Caco-2 (cell line): ENCODE measurements around the gene PCID2. TPM values are rescaled to one million over a fixed set of nuclear protein-coding genes. Genes with fewer than 3 reads are reported as not detected.
A peak's percentile ranks its signal among the peaks of the same experiment; 100 is the strongest.

ENCODE experiments used
- BruUV-seq: library from RNA; stranded (reverse); fragments of 400-500 nt; replicated peaks from 2 replicates; lab custom pipeline; 2021; lab: Mats Ljungman, UMichigan
- CTCF ChIA-PET: fragments of 300-600 bp; sonication (Branson Sonifier 250); formaldehyde crosslinking; loops from one replicate; lab custom pipeline; 2022; ENCODE audit warnings: antibody characterized with exemption; lab: Charles Lee
- POLR2A ChIA-PET: fragments of 300-600 bp; sonication (Branson Sonifier 250); formaldehyde crosslinking; loops from one replicate; lab custom pipeline; 2022; ENCODE audit warnings: antibody characterized with exemption; lab: Charles Lee
- DNase-seq, 2 experiments: peaks; one replicate each; pipeline versions ENCODE4 v3.0.0 to v3.0.0-alpha.2; 2020 to 2022
- H3K27me3 ChIP-seq: replicated peaks from 2 replicates; pipeline ENCODE4 v1.6.0; 2011; ENCODE audit warnings: low read length; ENCODE audit not compliant: control insufficient read depth, insufficient read depth
- H3K36me3 ChIP-seq: 2 replicates; pipeline ENCODE4 v1.5.1; 2011; ENCODE audit warnings: low read length; ENCODE audit not compliant: control insufficient read depth, insufficient read depth
- H3K4me1 ChIP-seq: fragments of 250-450 bp; sonication (Bioruptor Pico); 2 replicates; pipeline ENCODE4 v1.5.1; 2020; ENCODE audit warnings: mild to moderate bottlenecking
- H3K4me3 ChIP-seq: 2 replicates; pipeline ENCODE4 v1.5.1; 2011; ENCODE audit warnings: low read depth, mild to moderate bottlenecking, control low read depth, low read length
- H3K9me3 ChIP-seq: fragments of 250-450 bp; sonication (Bioruptor Pico); 2 replicates; pipeline ENCODE4 v1.5.1; 2020; ENCODE audit warnings: mild to moderate bottlenecking, moderate library complexity
- H3K27ac Mint-ChIP-seq: one replicate; pipeline ENCODE4 v1.8.0; 2022; ENCODE audit warnings: mixed read lengths; ENCODE audit not compliant: unreplicated experiment
- H3K27me3 Mint-ChIP-seq: one replicate; pipeline ENCODE4 v1.8.0; 2022; ENCODE audit warnings: mixed read lengths; ENCODE audit not compliant: insufficient read depth, unreplicated experiment
- H3K36me3 Mint-ChIP-seq: one replicate; pipeline ENCODE4 v1.8.0; 2022; ENCODE audit warnings: mild to moderate bottlenecking, mixed read lengths; ENCODE audit not compliant: insufficient read depth, unreplicated experiment
- H3K4me1 Mint-ChIP-seq: one replicate; pipeline ENCODE4 v1.8.0; 2022; ENCODE audit warnings: low read depth, mixed read lengths; ENCODE audit not compliant: unreplicated experiment
- H3K4me3 Mint-ChIP-seq: one replicate; pipeline ENCODE4 v1.8.0; 2022; ENCODE audit warnings: mild to moderate bottlenecking, moderate library complexity, mixed read lengths; ENCODE audit not compliant: unreplicated experiment
- H3K9me3 Mint-ChIP-seq: one replicate; pipeline ENCODE4 v1.8.0; 2022; ENCODE audit warnings: mixed read lengths; ENCODE audit not compliant: unreplicated experiment
- intact Hi-C: fragments of 100-400 bp; cut with micrococcal nuclease; formaldehyde crosslinking; loops from one replicate; pipeline ENCODE4 v1.10.0; 2022; ENCODE audit not compliant: unreplicated experiment
- total RNA-seq: library from RNA; stranded (reverse); gene quantifications from 2 replicates; pipeline ENCODE4 v1.2.3, GENCODE V29; 2022
- TF ChIP-seq, protein P1 (sequence below), 2 experiments: fragments of 200-600 bp in 1 of 2; IDR thresholded peaks; 1 replicate in 1 of 2; 2 replicates in 1 of 2; pipeline versions ENCODE4 v1.5.1 to v1.8.0; 2011 to 2022; ENCODE audit warnings: antibody characterized with exemption in 1 of 2, control low read depth in 1 of 2, inconsistent platforms in 1 of 2, low read depth in 1 of 2, low read length in 1 of 2, mild to moderate bottlenecking in 1 of 2, moderate library complexity in 1 of 2; ENCODE audit not compliant: insufficient read depth in 1 of 2, severe bottlenecking in 1 of 2, unreplicated experiment in 1 of 2

The PCID2 gene
- total RNA-seq, 1 experiment from 2014 or later = 81.5 TPM

DNA sequence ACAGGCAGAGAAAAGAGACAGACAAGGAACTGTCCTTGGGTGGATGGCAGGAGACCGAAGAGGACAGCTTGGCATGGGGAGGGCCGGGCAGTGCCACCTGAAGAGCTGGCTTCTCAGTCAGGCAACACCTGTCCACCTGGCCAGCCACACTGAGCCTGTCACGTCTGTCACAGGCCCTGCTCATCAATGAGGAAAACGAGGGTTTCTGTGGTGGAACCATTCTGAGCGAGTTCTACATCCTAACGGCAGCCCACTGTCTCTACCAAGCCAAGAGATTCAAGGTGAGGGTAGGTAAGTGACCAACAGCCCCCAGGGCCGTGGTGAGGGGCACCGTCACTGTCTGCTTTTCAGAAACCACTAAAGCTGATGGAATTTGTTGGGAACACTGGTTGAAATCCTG lies 61.3 kb downstream of the PCID2 start:
- POLR2A ChIA-PET = no interaction called here
- no peaks in the 10 kb centered on the region for H3K36me3 Mint-ChIP-seq
- intact Hi-C loops = no loop called here

DNA sequence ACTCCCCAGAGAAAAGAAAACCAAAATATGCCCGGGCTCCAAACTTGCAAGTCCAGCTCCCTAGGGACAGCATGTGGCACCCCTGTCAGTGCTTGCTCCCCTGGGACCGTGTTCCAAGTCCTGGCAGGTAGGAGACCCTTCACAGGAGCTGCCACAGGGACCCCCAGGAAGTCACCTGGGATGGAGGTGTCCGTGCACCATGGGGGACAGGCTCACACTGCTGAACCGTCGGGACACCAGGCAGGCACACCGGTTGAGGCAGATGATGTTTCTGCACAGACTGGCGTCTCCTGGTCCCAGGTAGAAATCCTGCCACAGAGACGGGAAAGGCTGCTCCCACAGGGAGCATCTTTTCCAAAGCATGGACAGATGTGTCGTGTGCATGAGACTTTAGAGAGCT lies 61.7 kb downstream of the PCID2 start:
- no TSS peak for BruUV-seq
- Mint-ChIP-seq H3K4me1 (no peaks in the 10 kb centered on the region), H3K4me3 (no peak overlapping the region), H3K9me3 (no peaks in the 10 kb centered on the region), H3K27ac (no peak overlapping the region), H3K36me3 (no peaks in the 10 kb centered on the region), H3K27me3 (no peaks in the 10 kb centered on the region)
- intact Hi-C loops = no loop called here
- POLR2A ChIA-PET = no interaction called here
- Histone ChIP-seq H3K4me3 (no peak overlapping the region), H3K27me3 (no peaks in the 10 kb centered on the region), H3K4me1 (no peaks in the 10 kb centered on the region), H3K36me3 (no peaks in the 10 kb centered on the region; the same call in 1 of the 2 replicates), H3K9me3 (no peaks in the 10 kb centered on the region)
- no peak for DNase-seq
- TF ChIP-seq, protein P1, sequence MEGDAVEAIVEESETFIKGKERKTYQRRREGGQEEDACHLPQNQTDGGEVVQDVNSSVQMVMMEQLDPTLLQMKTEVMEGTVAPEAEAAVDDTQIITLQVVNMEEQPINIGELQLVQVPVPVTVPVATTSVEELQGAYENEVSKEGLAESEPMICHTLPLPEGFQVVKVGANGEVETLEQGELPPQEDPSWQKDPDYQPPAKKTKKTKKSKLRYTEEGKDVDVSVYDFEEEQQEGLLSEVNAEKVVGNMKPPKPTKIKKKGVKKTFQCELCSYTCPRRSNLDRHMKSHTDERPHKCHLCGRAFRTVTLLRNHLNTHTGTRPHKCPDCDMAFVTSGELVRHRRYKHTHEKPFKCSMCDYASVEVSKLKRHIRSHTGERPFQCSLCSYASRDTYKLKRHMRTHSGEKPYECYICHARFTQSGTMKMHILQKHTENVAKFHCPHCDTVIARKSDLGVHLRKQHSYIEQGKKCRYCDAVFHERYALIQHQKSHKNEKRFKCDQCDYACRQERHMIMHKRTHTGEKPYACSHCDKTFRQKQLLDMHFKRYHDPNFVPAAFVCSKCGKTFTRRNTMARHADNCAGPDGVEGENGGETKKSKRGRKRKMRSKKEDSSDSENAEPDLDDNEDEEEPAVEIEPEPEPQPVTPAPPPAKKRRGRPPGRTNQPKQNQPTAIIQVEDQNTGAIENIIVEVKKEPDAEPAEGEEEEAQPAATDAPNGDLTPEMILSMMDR (IDR thresholded peaks at IDR 0.05; ENCODE audit: insufficient read depth in 1 of 2, low read depth in 1 of 2, low read length in 1 of 2, severe bottlenecking in 1 of 2, unreplicated experiment in 1 of 2) = no peak
- CTCF ChIA-PET = no interaction called here

More for the DNA sequence above, 61.3 kb downstream of the PCID2 start:
- CTCF ChIA-PET = no interaction called here
- H3K36me3 ChIP-seq = no peaks in the 10 kb centered on the region; the same call in 1 of the 2 replicates
- no peaks in the 10 kb centered on the region for H3K9me3 ChIP-seq
- Mint-ChIP-seq H3K4me1 (peaks cover 2% of the 10 kb centered on the region), H3K27me3 (no peaks in the 10 kb centered on the region), H3K4me3 (no peak overlapping the region), H3K9me3 (no peaks in the 10 kb centered on the region), H3K27ac (peak overlapping the region; percentile 4)
- H3K4me1 ChIP-seq = no peaks in the 10 kb centered on the region
- H3K27me3 ChIP-seq = no peaks in the 10 kb centered on the region
- no peak overlapping the region for H3K4me3 ChIP-seq
- no peak for DNase-seq
- TF ChIP-seq, protein P1 (IDR thresholded peaks at IDR 0.05; ENCODE audit: insufficient read depth in 1 of 2, low read depth in 1 of 2, low read length in 1 of 2, severe bottlenecking in 1 of 2, unreplicated experiment in 1 of 2) = no peak
- BruUV-seq = no TSS peak

DNA sequence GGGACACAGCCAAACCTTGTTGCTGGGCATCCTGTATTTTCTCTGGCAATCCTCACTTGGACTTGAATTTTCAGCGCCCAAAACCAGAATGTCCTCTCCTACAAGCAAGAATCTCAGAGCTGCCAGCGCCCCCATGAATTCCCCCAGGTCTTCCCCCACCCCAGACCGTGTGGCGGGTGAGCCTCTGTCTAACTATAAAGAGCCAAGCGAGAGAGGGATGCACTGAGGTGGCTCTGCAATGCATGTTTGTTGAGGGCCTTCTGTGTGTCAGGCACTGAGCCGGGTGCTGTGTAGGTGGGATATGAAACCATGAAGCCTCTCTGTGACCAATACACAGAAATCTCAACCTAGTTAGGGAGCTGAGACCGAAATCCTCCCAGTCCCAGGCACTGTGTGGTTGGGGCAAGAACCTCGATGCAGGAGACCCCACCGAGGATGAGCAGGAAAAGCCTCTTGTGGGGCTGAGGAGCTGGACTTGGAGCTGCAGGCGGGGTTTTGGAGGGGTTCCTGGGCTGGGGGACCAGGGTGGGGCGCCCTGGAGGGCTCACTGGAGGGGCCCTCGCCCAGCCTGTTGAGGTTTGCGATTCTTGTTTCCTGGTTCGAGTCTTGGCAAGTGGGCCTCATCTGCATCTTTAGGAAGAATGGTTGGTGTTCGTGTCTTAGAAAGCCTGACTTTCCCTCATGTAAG lies 62.4 kb downstream of the PCID2 start:
- H3K4me1 ChIP-seq = no peaks in the 10 kb centered on the region
- POLR2A ChIA-PET = no interaction called here
- intact Hi-C loops = no loop called here
- CTCF ChIA-PET = no interaction called here
- no peaks in the 10 kb centered on the region for H3K27me3 ChIP-seq
- TF ChIP-seq, protein P1 (IDR thresholded peaks at IDR 0.05; ENCODE audit: insufficient read depth in 1 of 2, low read depth in 1 of 2, low read length in 1 of 2, severe bottlenecking in 1 of 2, unreplicated experiment in 1 of 2) = no peak
- no peaks in the 10 kb centered on the region for H3K9me3 Mint-ChIP-seq
- no peaks in the 10 kb centered on the region for H3K36me3 Mint-ChIP-seq
- H3K4me3 ChIP-seq = no peak overlapping the region
- no peaks in the 10 kb centered on the region for H3K27me3 Mint-ChIP-seq
- H3K4me1 Mint-ChIP-seq = no peaks in the 10 kb centered on the region
- H3K9me3 ChIP-seq = no peaks in the 10 kb centered on the region
- no TSS peak for BruUV-seq
- no peak overlapping the region for H3K27ac Mint-ChIP-seq
- no peak for DNase-seq
- no peak overlapping the region for H3K4me3 Mint-ChIP-seq
- H3K36me3 ChIP-seq = no peaks in the 10 kb centered on the region; the same call in 1 of the 2 replicates
